Gastroesophageal sphincter (tissue), 3 donors: ENCODE measurements around the gene NUDT4B.
"Not testable (repeated sequence)": the region's sequence is repeated elsewhere in the genome, so short reads cannot be mapped to it uniquely, and the experiment has no call there.

Source experiments
- CTCF ChIP-seq, 4 experiments: fragments of 200-600 bp in 2 of 4; fragments of 450-650 bp in 2 of 4; sonication (generic) in 1 of 4; IDR thresholded peaks; one replicate each; pipeline ENCODE4 v1.5.1; 2017 to 2019; ENCODE audit warnings: antibody characterized with exemption in 4 of 4, mild to moderate bottlenecking in 2 of 4, moderate library complexity in 2 of 4
- POLR2A ChIP-seq, 2 donors: fragments of 450-650 bp; IDR thresholded peaks; one replicate each; pipeline ENCODE4 v1.6.1; 2017; ENCODE audit warnings: antibody characterized with exemption in 2 of 2, mild to moderate bottlenecking in 2 of 2, moderate library complexity in 1 of 2
- POLR2AphosphoS5 ChIP-seq: sonication (generic); formaldehyde crosslinking; IDR thresholded peaks from one replicate; pipeline ENCODE4 v1.6.1; 2017; ENCODE audit warnings: antibody characterized with exemption

- TF ChIP-seq POLR2AphosphoS5; POLR2A (IDR thresholded peaks at IDR 0.05); CTCF (IDR thresholded peaks at IDR 0.05): not testable (repeated sequence)
These were observed 11.6 kb downstream of the NUDT4B start for GRCh38 chr1:148760206-148760605.
